Upper lobe of left lung (tissue), 6 donors: ENCODE results near the gene EN2. TPM values are rescaled to one million over a fixed set of nuclear protein-coding genes. Genes with fewer than 3 reads are reported as not detected.
A peak's percentile ranks its signal among the peaks of the same experiment; 100 is the strongest.

Source experiments
- ATAC-seq, 2 donors: fragments of 200-7000 bp; cut with Tn5 transposase; one replicate each; pipeline ENCODE4 v1.9.1; 2022; ENCODE audit warnings: mild to moderate bottlenecking in 2 of 2, moderate library complexity in 2 of 2; ENCODE audit not compliant: low FRiP score in 2 of 2
- DNase-seq, 2 donors: peaks; one replicate each; pipeline ENCODE4 v3.0.0-alpha.2; 2019 to 2020
- H3K27ac ChIP-seq, 4 donors: fragments of 200-600 bp; sonication (generic); one replicate each; pipeline ENCODE4 v1.5.1; 2016 to 2019
- H3K27me3 ChIP-seq, 4 donors: fragments of 200-600 bp; sonication (generic); one replicate each; pipeline ENCODE4 v1.5.1; 2017 to 2019
- H3K36me3 ChIP-seq, 4 donors: fragments of 200-600 bp; sonication (generic); one replicate each; pipeline ENCODE4 v1.5.1; 2016 to 2019
- H3K4me1 ChIP-seq, 4 donors: fragments of 200-600 bp; sonication (generic); one replicate each; pipeline ENCODE4 v1.5.1; 2018 to 2019
- H3K4me3 ChIP-seq, 4 donors: fragments of 200-600 bp; sonication (generic); one replicate each; pipeline ENCODE4 v1.5.1; 2017 to 2019; ENCODE audit warnings: mild to moderate bottlenecking in 2 of 4, moderate library complexity in 1 of 4
- H3K9me3 ChIP-seq, 4 donors: fragments of 200-600 bp; sonication (generic); one replicate each; pipeline ENCODE4 v1.5.1; 2018 to 2019
- CTCF ChIP-seq, 6 experiments: fragments of 450-650 bp in 4 of 6; fragments of 200-600 bp in 2 of 6; sonication (generic) in 2 of 6; IDR thresholded peaks; one replicate each; pipeline ENCODE4 v1.5.1; 2016 to 2019; ENCODE audit warnings: antibody characterized with exemption in 6 of 6
- EP300 ChIP-seq, 4 donors: sonication (generic); formaldehyde crosslinking; IDR thresholded peaks; one replicate each; pipeline ENCODE4 v1.5.1; 2017; ENCODE audit warnings: antibody characterized with exemption in 4 of 4, control low read depth in 2 of 4
- POLR2A ChIP-seq, 4 donors: fragments of 450-650 bp; IDR thresholded peaks; one replicate each; pipeline ENCODE4 v1.5.1; 2016 to 2017; ENCODE audit warnings: antibody characterized with exemption in 4 of 4, mild to moderate bottlenecking in 2 of 4
- POLR2AphosphoS5 ChIP-seq, 2 donors: sonication (generic); formaldehyde crosslinking; IDR thresholded peaks; one replicate each; pipeline ENCODE4 v1.5.1; 2017; ENCODE audit warnings: antibody characterized with exemption in 2 of 2
- WGBS, 2 donors: methylation state at CpG; one replicate each; pipeline ENCODE4 v1.1.5; 2017 to 2018; 5-methylcytosine and 5-hydroxymethylcytosine counted together
- total RNA-seq, 6 donors: library from RNA; depleted of rRNA in 4 of 6; stranded (reverse); fragments of >200 nt in 4 of 6; gene quantifications; one replicate each; pipeline versions ENCODE4 v1.1.0 to v1.2.1, GENCODE V29; 2016 to 2021
- donor health status: DM: no; HTN: no; CAD: no; lungs with moderate emphysema.
- donor health status: DM: no; HTN: yes; CAD: no; lungs with severe emphysema.

Gene EN2
- total RNA-seq, 6 donors from 2014 or later: not detected

GRCh38 chr7:155497149-155497901 lies 39.4 kb downstream of the EN2 start:
- Histone ChIP-seq H3K27ac (no peak overlapping the region), H3K9me3 (no peaks in the 10 kb centered on the region), H3K27me3 (no peaks in the 10 kb centered on the region), H3K4me1 (no peaks in the 10 kb centered on the region), H3K36me3 (no peaks in the 10 kb centered on the region), H3K4me3 (no peak overlapping the region)
- DNase-seq: peak in 1 of 2 donors; percentile 69
- ATAC-seq: no peak
- TF ChIP-seq EP300 (IDR thresholded peaks at IDR 0.05): no peak
- TF ChIP-seq POLR2AphosphoS5 (IDR thresholded peaks at IDR 0.05): no peak
- no peak for TF ChIP-seq CTCF (IDR thresholded peaks at IDR 0.05)
- no peak for TF ChIP-seq POLR2A (IDR thresholded peaks at IDR 0.05)
- 72 to 77% methylated on average over 16 to 26 of the region's 26 CpGs for WGBS, 2 donors

GRCh38 chr7:155505422-155505793 lies 47.5 kb downstream of the EN2 start:
- TF ChIP-seq CTCF (IDR thresholded peaks at IDR 0.05) (no peak), POLR2A (IDR thresholded peaks at IDR 0.05) (no peak), EP300 (IDR thresholded peaks at IDR 0.05) (no peak)
- H3K4me3 ChIP-seq: no peak overlapping the region
- peaks cover 0 to 11% (median 4%) of the 10 kb centered on the region in 4 donors for H3K4me1 ChIP-seq
- no peaks in the 10 kb centered on the region for H3K36me3 ChIP-seq
- 26 to 31% methylated on average over 3 of the region's 3 CpGs for WGBS, 2 donors
- H3K9me3 ChIP-seq: no peaks in the 10 kb centered on the region
- DNase-seq: no peak
- no peak for ATAC-seq
- peaks cover 2 to 43% (median 22%) of the 10 kb centered on the region in 4 donors for H3K27me3 ChIP-seq
- H3K27ac ChIP-seq: no peak overlapping the region

- no peaks in the 10 kb centered on the region for H3K9me3 ChIP-seq
- peaks cover 0 to 11% (median 4%) of the 10 kb centered on the region in 4 donors for H3K4me1 ChIP-seq
- ATAC-seq (no peak), DNase-seq (no peak)
- WGBS, 2 donors: 10 to 12% methylated on average over 14 of the region's 14 CpGs
- H3K4me3 ChIP-seq: no peak overlapping the region
- peaks cover 2 to 55% (median 26%) of the 10 kb centered on the region in 4 donors for H3K27me3 ChIP-seq
- TF ChIP-seq POLR2A (IDR thresholded peaks at IDR 0.05) (no peak), EP300 (IDR thresholded peaks at IDR 0.05) (no peak), CTCF (IDR thresholded peaks at IDR 0.05) (no peak), POLR2AphosphoS5 (IDR thresholded peaks at IDR 0.05) (no peak)
- no peaks in the 10 kb centered on the region for H3K36me3 ChIP-seq
- no peak overlapping the region for H3K27ac ChIP-seq
These were observed 49.0 kb downstream of the EN2 start for GRCh38 chr7:155506854-155507337.

- no peak overlapping the region for H3K27ac ChIP-seq
- DNase-seq: no peak
- H3K36me3 ChIP-seq: no peaks in the 10 kb centered on the region
- H3K4me1 ChIP-seq: peaks cover 0 to 11% (median 4%) of the 10 kb centered on the region in 4 donors
- H3K9me3 ChIP-seq: no peaks in the 10 kb centered on the region
- ATAC-seq: no peak
- peaks cover 2 to 57% (median 26%) of the 10 kb centered on the region in 4 donors for H3K27me3 ChIP-seq
- H3K4me3 ChIP-seq: no peak overlapping the region
- TF ChIP-seq POLR2A (IDR thresholded peaks at IDR 0.05) (no peak), POLR2AphosphoS5 (IDR thresholded peaks at IDR 0.05) (no peak), CTCF (IDR thresholded peaks at IDR 0.05) (no peak), EP300 (IDR thresholded peaks at IDR 0.05) (no peak)
- 9 to 12% methylated on average over 4 of the region's 4 CpGs for WGBS, 2 donors
These were observed 49.6 kb downstream of the EN2 start for GRCh38 chr7:155507576-155507975.
